ENCODE measurements around the gene SEMA5A. TPM values are rescaled to one million over a fixed set of nuclear protein-coding genes. Genes with fewer than 3 reads are reported as not detected.

The SEMA5A gene
- total and polyA plus RNA-seq, 8 donors: 18.2 to 29.5 (median 20.8) TPM

DNA sequence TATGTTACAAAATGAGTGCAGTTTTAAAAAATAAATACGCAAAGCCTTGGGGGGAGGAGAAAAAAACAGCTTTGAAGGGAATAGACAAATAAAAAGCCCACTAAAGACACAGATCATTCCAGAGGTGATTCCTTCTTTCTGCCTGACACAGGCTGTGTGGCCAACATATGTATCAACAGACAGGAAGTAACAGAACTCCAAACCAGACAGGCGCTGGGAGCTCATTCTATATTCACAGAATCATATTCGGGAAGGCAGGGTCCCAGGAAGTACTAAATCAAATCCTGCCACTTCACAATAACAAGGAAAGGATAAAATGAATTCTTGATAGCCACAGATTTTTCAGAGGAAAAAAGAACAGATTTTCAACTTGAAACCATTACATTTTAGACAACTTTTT lies 62.1 kb downstream of the SEMA5A start:
- no peak overlapping the region for H3K4me3 ChIP-seq
- no peaks in the 10 kb centered on the region for H3K4me1 ChIP-seq
- no peaks in the 10 kb centered on the region for H3K27me3 ChIP-seq
- H3K36me3 ChIP-seq: no peaks in the 10 kb centered on the region
- DNase-seq (no peak), ATAC-seq (no peak)
- no peak overlapping the region for H3K27ac ChIP-seq
- intact Hi-C loops (cut with DNase I): no loop called here
- TF ChIP-seq CTCF (IDR thresholded peaks at IDR 0.05): no peak
- H3K9me3 ChIP-seq: peaks cover 0 to 6% of the 10 kb centered on the region in 2 donors

DNA sequence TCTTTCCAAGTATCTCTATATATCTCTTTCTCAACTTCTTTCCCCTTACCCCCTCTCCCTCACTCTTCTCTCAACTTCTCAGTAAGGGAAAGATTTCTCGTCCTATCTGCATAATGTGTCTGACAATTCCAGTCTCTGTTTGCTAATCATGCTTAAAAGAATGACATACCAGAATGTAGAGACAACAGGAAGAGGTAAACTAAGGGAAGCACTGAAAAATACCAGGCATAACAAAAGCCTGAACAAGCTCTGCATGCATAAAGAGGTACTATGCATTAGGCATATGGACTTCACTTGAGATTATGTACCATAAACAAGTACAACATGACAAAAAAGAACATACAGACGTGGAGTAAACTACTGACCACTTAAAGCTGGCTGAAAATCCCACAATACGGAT lies 62.6 kb downstream of the SEMA5A start:
- Histone ChIP-seq H3K36me3 (no peaks in the 10 kb centered on the region), H3K4me3 (no peak overlapping the region), H3K27ac (no peak overlapping the region), H3K4me1 (no peaks in the 10 kb centered on the region), H3K9me3 (peaks cover 0 to 11% of the 10 kb centered on the region in 2 donors), H3K27me3 (no peaks in the 10 kb centered on the region)
- intact Hi-C loops (cut with DNase I): no loop called here
- ATAC-seq (no peak), DNase-seq (no peak)
- no peak for TF ChIP-seq CTCF (IDR thresholded peaks at IDR 0.05)

- no peak overlapping the region for H3K27ac ChIP-seq
- ATAC-seq: no peak
- peaks cover 0 to 20% of the 10 kb centered on the region in 2 donors for H3K9me3 ChIP-seq
- no peak for TF ChIP-seq CTCF (IDR thresholded peaks at IDR 0.05)
- no peaks in the 10 kb centered on the region for H3K4me1 ChIP-seq
- no peaks in the 10 kb centered on the region for H3K27me3 ChIP-seq
- no peak overlapping the region for H3K4me3 ChIP-seq
- intact Hi-C loops (cut with DNase I): no loop called here
- no peaks in the 10 kb centered on the region for H3K36me3 ChIP-seq
- no peak for DNase-seq
These were observed 63.5 kb downstream of the SEMA5A start for GRCh38 chr5:9482381-9482780.

- no peak for DNase-seq
- no peak for TF ChIP-seq CTCF (IDR thresholded peaks at IDR 0.05)
- Histone ChIP-seq H3K27ac (no peak overlapping the region), H3K4me1 (no peaks in the 10 kb centered on the region), H3K9me3 (peaks cover 0 to 34% of the 10 kb centered on the region in 2 donors), H3K27me3 (no peaks in the 10 kb centered on the region), H3K4me3 (no peak overlapping the region), H3K36me3 (no peaks in the 10 kb centered on the region)
- no peak for ATAC-seq
- intact Hi-C loops (cut with DNase I): no loop called here
These were observed 65.4 kb downstream of the SEMA5A start for GRCh38 chr5:9480499-9480898.

GRCh38 chr5:9479990-9480389 lies 65.9 kb downstream of the SEMA5A start:
- Histone ChIP-seq H3K9me3 (peaks cover 0 to 34% of the 10 kb centered on the region in 2 donors), H3K4me3 (no peak overlapping the region), H3K36me3 (no peaks in the 10 kb centered on the region), H3K4me1 (no peaks in the 10 kb centered on the region), H3K27ac (no peak overlapping the region), H3K27me3 (no peaks in the 10 kb centered on the region)
- ATAC-seq (no peak), DNase-seq (no peak)
- intact Hi-C loops (cut with DNase I): no loop called here
- TF ChIP-seq CTCF (IDR thresholded peaks at IDR 0.05): no peak
